HG03571 (cell line): ENCODE results near the gene PTPRN2.

Source experiments
- ATAC-seq: cut with Tn5 transposase; IDR thresholded peaks from one replicate; pipeline ENCODE4 v1.9.1; 2021; ENCODE audit not compliant: unreplicated experiment

PTPRN2 gene

GRCh38 chr7:158495216-158495615 lies 92.4 kb downstream of the PTPRN2 start:
- ATAC-seq, result no peak

GRCh38 chr7:158494643-158495042 lies 93.0 kb downstream of the PTPRN2 start:
- no peak for ATAC-seq

- ATAC-seq, result no peak
These were observed 93.4 kb downstream of the PTPRN2 start for GRCh38 chr7:158494162-158494586.

- ATAC-seq, result no peak
These were observed 95.3 kb downstream of the PTPRN2 start for GRCh38 chr7:158492367-158492764.

- ATAC-seq, result no peak
These were observed 96.5 kb downstream of the PTPRN2 start for GRCh38 chr7:158491094-158491493.

GRCh38 chr7:158490171-158490782 lies 97.3 kb downstream of the PTPRN2 start:
- ATAC-seq, result no peak

GRCh38 chr7:158489462-158490155 lies 98.0 kb downstream of the PTPRN2 start:
- ATAC-seq, result no peak

GRCh38 chr7:158488181-158488971 lies 99.2 kb downstream of the PTPRN2 start:
- no peak for ATAC-seq

GRCh38 chr7:158487631-158488151 lies 99.9 kb downstream of the PTPRN2 start:
- ATAC-seq, result no peak

GRCh38 chr7:158486919-158487318 lies 100.7 kb downstream of the PTPRN2 start:
- ATAC-seq, result no peak

GRCh38 chr7:158484801-158485531 lies 102.7 kb downstream of the PTPRN2 start:
- no peak for ATAC-seq

- no peak for ATAC-seq
These were observed 105.1 kb downstream of the PTPRN2 start for GRCh38 chr7:158482480-158482879.

GRCh38 chr7:158479664-158480025 lies 108.0 kb downstream of the PTPRN2 start:
- no peak for ATAC-seq

- ATAC-seq, result no peak
These were observed 108.5 kb downstream of the PTPRN2 start for GRCh38 chr7:158479021-158479663.

- no peak for ATAC-seq
These were observed 109.8 kb downstream of the PTPRN2 start for GRCh38 chr7:158477866-158478265.

GRCh38 chr7:158476331-158476932 lies 111.2 kb downstream of the PTPRN2 start:
- no peak for ATAC-seq

- no peak for ATAC-seq
These were observed 112.0 kb downstream of the PTPRN2 start for GRCh38 chr7:158475679-158476052.

GRCh38 chr7:158475036-158475678 lies 112.5 kb downstream of the PTPRN2 start:
- no peak for ATAC-seq

- ATAC-seq, result no peak
These were observed 113.1 kb downstream of the PTPRN2 start for GRCh38 chr7:158474488-158474887.

GRCh38 chr7:158473946-158474345 lies 113.7 kb downstream of the PTPRN2 start:
- no peak for ATAC-seq
